Adrenal gland (tissue), 5 donors: ENCODE results near the gene PNPO.

Experiments used
- CTCF ChIP-seq, 6 experiments: fragments of 450-650 bp in 4 of 6; fragments of 200-600 bp in 2 of 6; sonication (generic) in 1 of 6; IDR thresholded peaks; 1 replicate in 5 of 6; 2 replicates in 1 of 6; pipeline versions ENCODE4 v1.5.1 to v1.8.0; 2016 to 2021; ENCODE audit warnings: antibody characterized with exemption in 6 of 6, mild to moderate bottlenecking in 2 of 6, moderate library complexity in 1 of 6
- POLR2A ChIP-seq, 2 donors: fragments of 450-650 bp; IDR thresholded peaks; one replicate each; pipeline ENCODE4 v1.6.1; 2017; ENCODE audit warnings: antibody characterized with exemption in 2 of 2, mild to moderate bottlenecking in 2 of 2, moderate library complexity in 1 of 2
- donor health status: DM: no; HTN: no; CAD: no.

- TF ChIP-seq CTCF (IDR thresholded peaks at IDR 0.05) (peak; percentile 83 to 99 (median 94)), POLR2A (IDR thresholded peaks at IDR 0.05) (peak in 1 of 2 donors; percentile 80)
Measured at GRCh38 chr17:47970725-47971499, 29.5 kb downstream of the PNPO start, which contains the start of gene CDK5RAP3.
